SK-N-SH (cell line): Measurements from ENCODE around the gene C7orf25. TPM values are rescaled to one million over a fixed set of nuclear protein-coding genes. Genes with fewer than 3 reads are reported as not detected.

Experiments used
- CTCF ChIA-PET: fragments of 300-600, 350-600 bp; formaldehyde crosslinking; extraction: SDS; loops from one replicate; lab custom pipeline; 2021; lab: Yijun Ruan, JAX
- POLR2A ChIA-PET: fragments of 350-600 bp; sonication (Branson Sonifier 250); formaldehyde crosslinking; extraction: SDS; loops from one replicate; lab custom pipeline; 2020; ENCODE audit warnings: antibody characterized with exemption, inconsistent platforms; lab: Yijun Ruan, JAX
- DNase-seq: peaks from one replicate; pipeline ENCODE4 v3.0.0; 2012
- H2AFZ ChIP-seq: fragments of 200-600 bp; sonication (generic); 2 replicates; pipeline ENCODE4 v1.8.1; 2016; ENCODE audit warnings: antibody characterized with exemption, mild to moderate bottlenecking, low read depth
- H3F3A ChIP-seq: fragments of 200-600 bp; sonication (generic); replicated peaks from 2 replicates; pipeline ENCODE3; 2016; ENCODE audit warnings: antibody characterized with exemption, mild to moderate bottlenecking; ENCODE audit not compliant: insufficient read depth
- H3K27ac ChIP-seq, 2 experiments: fragments of 200-500 bp in 1 of 2; fragments of 200-600 bp in 1 of 2; sonication (Bioruptor generic) in 1 of 2; sonication (generic), shearing (Covaris generic) in 1 of 2; 2 replicates each; pipeline versions ENCODE4 v1.5.1 to v1.6.1; 2014 to 2016; ENCODE audit warnings: low read depth in 2 of 2, inconsistent platforms in 1 of 2, low read length in 1 of 2, mild to moderate bottlenecking in 1 of 2, mixed read lengths in 1 of 2
- H3K27me3 ChIP-seq: fragments of 200-600 bp; sonication (generic), shearing (Covaris generic); 2 replicates; pipeline ENCODE4 v1.6.1; 2016; ENCODE audit warnings: mixed run types; ENCODE audit not compliant: insufficient read depth
- H3K36me3 ChIP-seq, 2 experiments: fragments of 200-500 bp in 1 of 2; fragments of 200-600 bp in 1 of 2; sonication (Bioruptor generic) in 1 of 2; sonication (generic) in 1 of 2; replicated peaks in 1 of 2; 2 replicates each; pipeline versions ENCODE3 to v1.5.1; 2014 to 2016; ENCODE audit warnings: low read length in 1 of 2, mild to moderate bottlenecking in 1 of 2; ENCODE audit not compliant: insufficient read depth in 2 of 2, control insufficient read depth in 1 of 2
- H3K4me1 ChIP-seq, 2 experiments: fragments of 200-500 bp in 1 of 2; fragments of 200-600 bp in 1 of 2; sonication (Bioruptor generic) in 1 of 2; sonication (generic), shearing (Covaris generic) in 1 of 2; 2 replicates each; pipeline versions ENCODE4 v1.5.1 to v1.6.1; 2014 to 2016; ENCODE audit warnings: low read depth in 1 of 2, low read length in 1 of 2, mixed run types in 1 of 2; ENCODE audit not compliant: insufficient read depth in 2 of 2, control insufficient read depth in 1 of 2
- H3K4me2 ChIP-seq: fragments of 200-600 bp; sonication (generic), shearing (Covaris generic); 2 replicates; pipeline ENCODE4 v1.6.1; 2017; ENCODE audit warnings: mixed run types
- H3K4me3 ChIP-seq, 2 experiments: fragments of 200-500 bp in 1 of 2; fragments of 200-600 bp in 1 of 2; sonication (Bioruptor generic) in 1 of 2; sonication (generic), shearing (Covaris generic) in 1 of 2; 2 replicates each; pipeline versions ENCODE4 v1.5.1 to v1.8.1; 2014 to 2016; ENCODE audit warnings: low read depth in 2 of 2, inconsistent platforms in 1 of 2, low read length in 1 of 2, mild to moderate bottlenecking in 1 of 2, mixed read lengths in 1 of 2, moderate library complexity in 1 of 2
- H3K79me2 ChIP-seq: fragments of 200-600 bp; sonication (generic); 2 replicates; pipeline ENCODE4 v1.8.1; 2017; ENCODE audit warnings: mild to moderate bottlenecking; ENCODE audit not compliant: insufficient read depth
- H3K9ac ChIP-seq: fragments of 200-600 bp; sonication (generic); 2 replicates; pipeline ENCODE4 v1.6.1; 2017; ENCODE audit warnings: mixed run types
- H3K9me2 ChIP-seq: fragments of 200-600 bp; sonication (generic); 2 replicates; pipeline ENCODE4 v1.6.1; 2017; ENCODE audit warnings: mixed run types
- H3K9me3 ChIP-seq: fragments of 200-600 bp; sonication (generic); 2 replicates; pipeline ENCODE4 v1.6.1; 2017; ENCODE audit warnings: mixed run types, mild to moderate bottlenecking, moderate library complexity
- H4K20me1 ChIP-seq: fragments of 200-600 bp; sonication (generic); 2 replicates; pipeline ENCODE4 v1.6.1; 2017; ENCODE audit warnings: mild to moderate bottlenecking, mixed run types; ENCODE audit not compliant: insufficient read depth
- CHD2 ChIP-seq: fragments of 150-350 bp; IDR thresholded peaks from 2 replicates; pipeline ENCODE4 v1.6.1; 2018; ENCODE audit warnings: low read length; ENCODE audit not compliant: partially characterized antibody
- CTCF ChIP-seq: fragments of 200-600 bp; sonication (generic); IDR thresholded peaks from 2 replicates; pipeline ENCODE4 v1.6.1; 2017; ENCODE audit warnings: antibody characterized with exemption, mild to moderate bottlenecking, moderate library complexity
- ELF1 ChIP-seq: IDR thresholded peaks from 2 replicates; pipeline ENCODE4 v1.4.0; 2012
- FOXJ3 ChIP-seq: sonication (generic); formaldehyde crosslinking; IDR thresholded peaks from 2 replicates; pipeline ENCODE4 v1.5.1; 2020; ENCODE audit warnings: mild to moderate bottlenecking, missing genetic modification reagents
- GABPA ChIP-seq: IDR thresholded peaks from 2 replicates; pipeline ENCODE4 v1.4.0; 2012; ENCODE audit warnings: low read depth, mild to moderate bottlenecking
- MAX ChIP-seq: IDR thresholded peaks from 2 replicates; pipeline ENCODE4 v1.4.0; 2012; ENCODE audit warnings: low read depth
- NFIC ChIP-seq: IDR thresholded peaks from 2 replicates; pipeline ENCODE4 v1.4.0; 2012; ENCODE audit warnings: borderline replicate concordance
- NRF1 ChIP-seq: IDR thresholded peaks from 2 replicates; pipeline ENCODE4 v1.6.1; 2012; ENCODE audit warnings: low read depth, mild to moderate bottlenecking, low read length
- POLR2AphosphoS5 ChIP-seq: IDR thresholded peaks from 2 replicates; pipeline ENCODE4 v1.6.1; 2012; ENCODE audit warnings: low read depth, low read length
- RAD21 ChIP-seq: IDR thresholded peaks from 2 replicates; pipeline ENCODE4 v1.6.1; 2012; ENCODE audit warnings: mild to moderate bottlenecking, low read length
- REST ChIP-seq: IDR thresholded peaks from 2 replicates; pipeline ENCODE4 v1.6.1; 2012; ENCODE audit warnings: mild to moderate bottlenecking, low read depth, low read length, moderate library complexity
- RXRA ChIP-seq: IDR thresholded peaks from 2 replicates; pipeline ENCODE4 v1.4.0; 2012; ENCODE audit warnings: low read depth, mild to moderate bottlenecking, borderline replicate concordance
- SMC3 ChIP-seq: IDR thresholded peaks from 2 replicates; pipeline ENCODE4 v1.6.1; 2012; ENCODE audit warnings: low read depth, low read length, improper control_type of control experiment
- TEAD4 ChIP-seq: IDR thresholded peaks from 2 replicates; pipeline ENCODE4 v1.4.0; 2012; ENCODE audit warnings: mild to moderate bottlenecking, borderline replicate concordance; ENCODE audit not compliant: insufficient read depth
- USF1 ChIP-seq: IDR thresholded peaks from 2 replicates; pipeline ENCODE4 v1.4.0; 2012; ENCODE audit warnings: low read depth, borderline replicate concordance
- WGBS: methylation state at CpG from one replicate; pipeline ENCODE4 v1.1.6; 2017; ENCODE audit warnings: low lambda C conversion rate; 5-methylcytosine and 5-hydroxymethylcytosine counted together
- polyA plus RNA-seq, 3 experiments: library from polyadenylated mRNA; depleted of rRNA; stranded (reverse); fragments of >200 nt; gene quantifications; 2 replicates each; pipeline ENCODE4 v1.2.3, GENCODE V29; 2012
- TF ChIP-seq, protein P1 (sequence below): fragments of 150-350 bp; IDR thresholded peaks from 2 replicates; pipeline ENCODE4 v1.6.1; 2016; ENCODE audit warnings: mild to moderate bottlenecking, low read depth, low read length

C7orf25 gene
- polyA plus RNA-seq, 1 of the 3 experiments (the other 2 are of a cell fraction), result 6.1 TPM

GRCh38 chr7:42952328-42952727, 40.5 kb upstream of the C7orf25 start:
- no peak overlapping the region for H3K9ac ChIP-seq
- TF ChIP-seq TEAD4 (no peak), NFIC (no peak), CHD2 (no peak), GABPA (no peak), REST (no peak), MAX (no peak), FOXJ3 (CRISPR knock-in tag) (no peak), NRF1 (no peak), CTCF (no peak), USF1 (no peak), RAD21 (no peak), SMC3 (no peak), RXRA (no peak), POLR2AphosphoS5 (no peak), ELF1 (no peak)
- TF ChIP-seq, protein P1, sequence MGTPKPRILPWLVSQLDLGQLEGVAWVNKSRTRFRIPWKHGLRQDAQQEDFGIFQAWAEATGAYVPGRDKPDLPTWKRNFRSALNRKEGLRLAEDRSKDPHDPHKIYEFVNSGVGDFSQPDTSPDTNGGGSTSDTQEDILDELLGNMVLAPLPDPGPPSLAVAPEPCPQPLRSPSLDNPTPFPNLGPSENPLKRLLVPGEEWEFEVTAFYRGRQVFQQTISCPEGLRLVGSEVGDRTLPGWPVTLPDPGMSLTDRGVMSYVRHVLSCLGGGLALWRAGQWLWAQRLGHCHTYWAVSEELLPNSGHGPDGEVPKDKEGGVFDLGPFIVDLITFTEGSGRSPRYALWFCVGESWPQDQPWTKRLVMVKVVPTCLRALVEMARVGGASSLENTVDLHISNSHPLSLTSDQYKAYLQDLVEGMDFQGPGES, result no peak
- no peak overlapping the region for H3K27ac ChIP-seq
- H3F3A ChIP-seq, result no peaks in the 10 kb centered on the region
- H3K79me2 ChIP-seq, result no peaks in the 10 kb centered on the region
- H3K36me3 ChIP-seq, result no peaks in the 10 kb centered on the region
- no peak overlapping the region for H2AFZ ChIP-seq
- 7% methylated on average over 4 of the region's 4 CpGs for WGBS
- no peak for DNase-seq
- H3K4me1 ChIP-seq, result no peaks in the 10 kb centered on the region
- ChIA-PET CTCF (interaction anchor here (1.1 to 5.2 kb wide), 3 partner anchors 11 to 21 kb away, joined by 3 to 38 read pairs (median 7); partner anchors contain the start of genes MRPL32 and PSMA2), POLR2A (no interaction called here)
- no peaks in the 10 kb centered on the region for H3K9me2 ChIP-seq
- no peak overlapping the region for H3K4me2 ChIP-seq
- H4K20me1 ChIP-seq, result no peaks in the 10 kb centered on the region
- H3K4me3 ChIP-seq, result no peak overlapping the region
- H3K27me3 ChIP-seq, result no peaks in the 10 kb centered on the region
- no peaks in the 10 kb centered on the region for H3K9me3 ChIP-seq
